ENCODE measurements around the gene CCDC73.

GRCh38 chr11:32758291-32758690 lies 36.2 kb downstream of the CCDC73 start:
- TF ChIP-seq CTCF (IDR thresholded peaks at IDR 0.05) = no peak
- TF ChIP-seq POLR2A (IDR thresholded peaks at IDR 0.05) = no peak

Data from uterus (tissue), 2 donors.